Ishikawa (cell line): ENCODE measurements around the gene USHBP1.

Source experiments
- CEBPB ChIP-seq: IDR thresholded peaks from 2 replicates; pipeline ENCODE4 v1.6.1; 2012
- EGR1 ChIP-seq: IDR thresholded peaks from 2 replicates; pipeline ENCODE4 v1.6.1; 2012
- EP300 ChIP-seq: IDR thresholded peaks from 2 replicates; pipeline ENCODE4 v1.6.1; 2012; ENCODE audit warnings: borderline replicate concordance
- MAX ChIP-seq: IDR thresholded peaks from 2 replicates; pipeline ENCODE4 v1.6.1; 2012
- NFIC ChIP-seq: IDR thresholded peaks from 2 replicates; pipeline ENCODE4 v1.6.1; 2012
- RAD21 ChIP-seq: IDR thresholded peaks from 2 replicates; pipeline ENCODE4 v1.6.1; 2012; ENCODE audit warnings: low read depth
- REST ChIP-seq: IDR thresholded peaks from 2 replicates; pipeline ENCODE4 v1.6.1; 2012; ENCODE audit warnings: low read depth, mild to moderate bottlenecking
- TAF1 ChIP-seq: IDR thresholded peaks from 2 replicates; pipeline ENCODE4 v1.6.1; 2012; ENCODE audit warnings: low read depth, mild to moderate bottlenecking
- TEAD4 ChIP-seq: IDR thresholded peaks from 2 replicates; pipeline ENCODE4 v1.6.1; 2012
- YY1 ChIP-seq: IDR thresholded peaks from 2 replicates; pipeline ENCODE4 v1.6.1; 2012; ENCODE audit warnings: low read depth
- ZBTB7A ChIP-seq: IDR thresholded peaks from 2 replicates; pipeline ENCODE4 v1.6.1; 2012; ENCODE audit warnings: low read depth
- TF ChIP-seq, protein P1 (sequence below): IDR thresholded peaks from 2 replicates; pipeline ENCODE4 v1.6.1; 2012

DNA sequence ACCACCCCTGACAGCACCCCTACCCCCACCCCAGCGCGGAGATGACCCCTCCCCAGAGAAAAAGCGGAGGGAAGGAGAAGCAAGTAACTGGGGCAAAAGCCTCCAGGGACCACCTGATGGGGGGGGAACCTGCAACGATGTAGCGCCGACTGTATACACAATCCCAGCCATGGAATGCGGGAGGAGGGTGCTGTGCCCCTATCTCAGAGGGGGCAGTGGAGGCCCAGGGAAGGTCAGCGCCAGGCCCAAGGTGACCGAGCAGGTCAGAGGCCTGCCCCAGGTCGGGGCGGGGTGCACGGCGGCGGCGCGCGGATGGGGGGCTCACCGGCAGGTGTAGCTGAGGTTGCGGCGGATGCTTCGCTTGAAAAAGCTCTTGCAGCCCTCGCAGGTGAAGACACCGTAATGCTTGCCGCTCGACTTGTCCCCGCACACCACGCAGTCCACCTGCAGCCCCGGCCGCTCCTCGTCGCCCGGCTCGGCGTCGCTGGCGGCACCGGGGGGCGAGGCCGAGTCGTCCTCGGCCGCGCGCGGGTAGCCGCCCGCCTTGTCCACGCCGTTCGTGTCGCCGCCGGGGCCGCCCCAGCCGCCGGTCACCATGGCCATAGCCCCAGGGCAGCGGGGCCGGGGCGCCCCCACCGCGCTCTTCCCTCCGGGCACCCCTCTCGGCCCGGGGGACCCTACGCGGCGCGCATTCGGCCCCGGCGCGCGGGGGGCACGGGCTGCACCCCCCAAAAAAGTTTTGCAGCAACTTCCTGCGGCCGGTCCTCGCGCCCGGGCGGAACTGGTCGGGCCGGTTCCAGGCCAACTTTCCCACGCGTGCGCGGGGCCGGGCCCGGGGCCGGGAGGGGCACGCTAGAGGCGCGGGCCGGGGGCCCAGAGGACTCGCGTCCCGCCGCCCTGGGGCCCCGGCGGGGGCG lies 19.7 kb downstream of the USHBP1 start:
- TF ChIP-seq REST (no peak), RAD21 (no peak), EP300 (peak; percentile 36; the same call in 1 of the 2 replicates), TAF1 (peak; percentile 46), EGR1 (no peak), NFIC (peak; percentile 30; the same call in 1 of the 2 replicates), CEBPB (0 out of 2 replicates have a peak, but pooled peaks have one; percentile 20), YY1 (no peak), MAX (peak; percentile 64), TEAD4 (0 out of 2 replicates have a peak, but pooled peaks have one; percentile 19), ZBTB7A (0 out of 2 replicates have a peak, but pooled peaks have one; percentile 16)
- TF ChIP-seq, protein P1, sequence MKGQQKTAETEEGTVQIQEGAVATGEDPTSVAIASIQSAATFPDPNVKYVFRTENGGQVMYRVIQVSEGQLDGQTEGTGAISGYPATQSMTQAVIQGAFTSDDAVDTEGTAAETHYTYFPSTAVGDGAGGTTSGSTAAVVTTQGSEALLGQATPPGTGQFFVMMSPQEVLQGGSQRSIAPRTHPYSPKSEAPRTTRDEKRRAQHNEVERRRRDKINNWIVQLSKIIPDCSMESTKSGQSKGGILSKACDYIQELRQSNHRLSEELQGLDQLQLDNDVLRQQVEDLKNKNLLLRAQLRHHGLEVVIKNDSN = no peak
